B cell (primary cell): ENCODE results near the gene MCRIP2. TPM values are rescaled to one million over a fixed set of nuclear protein-coding genes. Genes with fewer than 3 reads are reported as not detected.
A peak's percentile ranks its signal among the peaks of the same experiment; 100 is the strongest.

Experiments
- ATAC-seq: fragments of 200-7000 bp; cut with Tn5 transposase; one replicate; pipeline ENCODE4 v1.10.0; 2021; ENCODE audit warnings: low read depth, mild to moderate bottlenecking, moderate number of reproducible peaks, moderate library complexity
- CTCF ChIA-PET: fragments of 350-600 bp; sonication (Branson Sonifier 250); formaldehyde crosslinking; loops from one replicate; lab custom pipeline; 2021; ENCODE audit warnings: antibody characterized with exemption, inconsistent platforms; lab: Charles Lee
- POLR2A ChIA-PET: fragments of 350-600 bp; sonication (Branson Sonifier 250); formaldehyde crosslinking; loops from one replicate; lab custom pipeline; 2021; ENCODE audit warnings: antibody characterized with exemption; lab: Charles Lee
- DNase-seq: peaks from one replicate; pipeline ENCODE4 v3.0.0; 2013
- H2AFZ ChIP-seq: 2 replicates; pipeline ENCODE4 v1.6.1; 2012; ENCODE audit warnings: mild to moderate bottlenecking, low read depth, low read length; ENCODE audit not compliant: insufficient read depth, poor library complexity, severe bottlenecking
- H3K27ac ChIP-seq, 2 donors: 1 replicate in 1 of 2; 2 replicates in 1 of 2; pipeline ENCODE4 v1.5.1; 2012 to 2013; ENCODE audit warnings: low read length in 2 of 2, mild to moderate bottlenecking in 2 of 2, moderate library complexity in 1 of 2
- H3K27me3 ChIP-seq, 4 experiments: fragments of 200-600 bp in 1 of 4; sonication (generic) in 1 of 4; replicated peaks in 1 of 4; 1 replicate in 2 of 4; 2 replicates in 2 of 4; pipeline versions ENCODE4 v1.6.1 to v1.7.0; 2013 to 2016; ENCODE audit warnings: low read length in 3 of 4, mild to moderate bottlenecking in 2 of 4, mixed read lengths in 1 of 4, moderate library complexity in 1 of 4; ENCODE audit not compliant: insufficient read depth in 4 of 4, control insufficient read depth in 3 of 4; ENCODE audit errors: control extremely low read depth in 1 of 4
- H3K36me3 ChIP-seq, 2 experiments: replicated peaks in 1 of 2; 1 replicate in 1 of 2; 2 replicates in 1 of 2; pipeline versions ENCODE4 v1.6.1 to v1.7.1; 2013; ENCODE audit warnings: low read length in 1 of 2; ENCODE audit not compliant: insufficient read depth in 2 of 2, control insufficient read depth in 1 of 2; ENCODE audit errors: control extremely low read depth in 1 of 2, extremely low read depth in 1 of 2
- H3K4me1 ChIP-seq, 2 donors: fragments of 200-600 bp in 1 of 2; sonication (generic) in 1 of 2; 1 replicate in 1 of 2; 2 replicates in 1 of 2; pipeline versions ENCODE4 v1.5.1 to v1.6.1; 2013 to 2017; ENCODE audit warnings: low read length in 2 of 2; ENCODE audit not compliant: control insufficient read depth in 2 of 2, insufficient read depth in 2 of 2
- H3K4me2 ChIP-seq: replicated peaks from 2 replicates; pipeline ENCODE3; 2012; ENCODE audit warnings: mild to moderate bottlenecking, low read depth, low read length; ENCODE audit not compliant: poor library complexity, severe bottlenecking
- H3K4me3 ChIP-seq, 5 experiments: fragments of 200-600 bp in 1 of 5; sonication (generic) in 1 of 5; 1 replicate in 3 of 5; 2 replicates in 2 of 5; pipeline versions ENCODE4 v1.5.1 to v1.7.0; 2011 to 2016; ENCODE audit warnings: low read length in 4 of 5, mild to moderate bottlenecking in 4 of 5, low read depth in 2 of 5, control low read depth in 1 of 5, moderate library complexity in 1 of 5; ENCODE audit not compliant: insufficient read depth in 1 of 5; ENCODE audit errors: control extremely low read depth in 1 of 5, extremely low read depth in 1 of 5
- H3K79me2 ChIP-seq: fragments of 200-600 bp; sonication (generic); one replicate; pipeline ENCODE4 v1.6.0; 2016; ENCODE audit warnings: low read length; ENCODE audit not compliant: control insufficient read depth, insufficient read depth
- H3K9ac ChIP-seq: fragments of 200-600 bp; sonication (generic); 2 replicates; pipeline ENCODE4 v1.6.1; 2017; ENCODE audit warnings: mild to moderate bottlenecking, low read length, moderate library complexity
- H3K9me3 ChIP-seq, 3 donors: one replicate each; pipeline versions ENCODE4 v1.6.1 to v1.7.1; 2013; ENCODE audit warnings: low read length in 2 of 3; ENCODE audit not compliant: control insufficient read depth in 2 of 3, insufficient read depth in 1 of 3; ENCODE audit errors: control extremely low read depth in 1 of 3
- H4K20me1 ChIP-seq: 2 replicates; pipeline ENCODE4 v1.6.0; 2012; ENCODE audit warnings: mild to moderate bottlenecking, low read length; ENCODE audit not compliant: insufficient read depth, control insufficient read depth, poor library complexity, severe bottlenecking
- H3K27ac Mint-ChIP-seq: one replicate; pipeline ENCODE4 v1.8.0; 2021; ENCODE audit warnings: mixed read lengths
- H3K27me3 Mint-ChIP-seq: one replicate; pipeline ENCODE4 v1.8.0; 2021; ENCODE audit warnings: mixed read lengths
- H3K4me1 Mint-ChIP-seq: one replicate; pipeline ENCODE4 v1.8.0; 2021; ENCODE audit warnings: mixed read lengths
- H3K4me3 Mint-ChIP-seq: one replicate; pipeline ENCODE4 v1.8.0; 2021; ENCODE audit warnings: mixed read lengths
- H3K9me3 Mint-ChIP-seq: one replicate; pipeline ENCODE4 v1.8.0; 2022; ENCODE audit warnings: mixed read lengths; ENCODE audit not compliant: insufficient read depth
- CTCF ChIP-seq: fragments of 200-600 bp; IDR thresholded peaks from one replicate; pipeline ENCODE4 v1.8.0; 2022; ENCODE audit warnings: antibody characterized with exemption, mild to moderate bottlenecking
- EZH2 ChIP-seq: IDR thresholded peaks from 2 replicates; pipeline ENCODE4 v1.6.1; 2012; ENCODE audit warnings: borderline replicate concordance, low read depth, mild to moderate bottlenecking, moderate library complexity, low read length; ENCODE audit not compliant: insufficient read depth, poor library complexity, severe bottlenecking
- WGBS: methylation state at CpG from one replicate; pipeline ENCODE4 v1.1.5; 2013; ENCODE audit warnings: missing lambda C conversion rate; ENCODE audit not compliant: insufficient coverage; 5-methylcytosine and 5-hydroxymethylcytosine counted together
- intact Hi-C: fragments of 100-400 bp; cut with micrococcal nuclease; formaldehyde crosslinking; loops from one replicate; pipeline ENCODE4 v1.10.0; 2022
- polyA plus RNA-seq: library from polyadenylated mRNA; depleted of rRNA; stranded (reverse); fragments of >200 nt; gene quantifications from 2 replicates; pipeline ENCODE4 v1.2.3, GENCODE V29; 2012
- total RNA-seq, 2 donors: library from RNA; stranded (reverse); fragments of 120-200 nt in 1 of 2; gene quantifications; 1 replicate in 1 of 2; 2 replicates in 1 of 2; pipeline versions ENCODE4 v1.2.3 to v1.2.4, GENCODE V29; 2013 to 2022

Gene MCRIP2
- total and polyA plus RNA-seq, 2 donors (not counting 1 experiment from before 2014, with no cell fraction given) = 29.2 to 46.0 TPM

- Histone ChIP-seq H3K27ac (no peak overlapping the region), H3K9me3 (peaks cover 0 to 7% (median 0%) of the 10 kb centered on the region in 3 donors), H3K36me3 (peaks cover 0 to 18% of the 10 kb centered on the region in 2 experiments), H3K4me2 (peak overlapping the region; percentile 63), H3K4me1 (peaks cover 13 to 36% of the 10 kb centered on the region in 2 donors), H3K79me2 (peaks cover 4% of the 10 kb centered on the region), H3K27me3 (peaks cover 0 to 25% (median 11%) of the 10 kb centered on the region in 4 experiments), H4K20me1 (peaks cover 13% of the 10 kb centered on the region), H3K9ac (no peak overlapping the region), H3K4me3 (no peak overlapping the region), H2AFZ (no peak overlapping the region)
- H3K27me3 Mint-ChIP-seq = peaks cover 6% of the 10 kb centered on the region
- H3K4me1 Mint-ChIP-seq = peaks cover 26% of the 10 kb centered on the region
- ATAC-seq = no peak
- ChIA-PET POLR2A (interaction anchor here (0.6 kb wide), 1 partner anchor 82 kb away, joined by 4 read pairs; no protein-coding TSS in a partner anchor), CTCF (interaction anchor here (0.6 kb wide), 1 partner anchor 1148 kb away, joined by 3 read pairs; no protein-coding TSS in a partner anchor)
- WGBS = 87% methylated on average over 15 of the region's 25 CpGs
- H3K4me3 Mint-ChIP-seq = no peak overlapping the region
- H3K9me3 Mint-ChIP-seq = no peaks in the 10 kb centered on the region
- H3K27ac Mint-ChIP-seq = no peak overlapping the region
- TF ChIP-seq EZH2 (no peak), CTCF (no peak)
- no peak for DNase-seq
- intact Hi-C loops = loop anchor here (5.0 kb wide), 1 partner anchor 1001 kb away; the partner anchor contains the start of gene JPT2
Measured at GRCh38 chr16:675884-676564, 34.4 kb downstream of the MCRIP2 start.

- peaks cover 0 to 15% of the 10 kb centered on the region in 2 experiments for H3K36me3 ChIP-seq
- ChIA-PET CTCF (no interaction called here), POLR2A (no interaction called here)
- H3K9me3 Mint-ChIP-seq = no peaks in the 10 kb centered on the region
- H3K4me2 ChIP-seq = no peak overlapping the region
- peaks cover 0 to 25% (median 11%) of the 10 kb centered on the region in 4 experiments for H3K27me3 ChIP-seq
- DNase-seq (no peak), ATAC-seq (no peak)
- peaks cover 13% of the 10 kb centered on the region for H4K20me1 ChIP-seq
- H3K27me3 Mint-ChIP-seq = peaks cover 6% of the 10 kb centered on the region
- peaks cover 9% of the 10 kb centered on the region for H3K79me2 ChIP-seq
- no peak overlapping the region for H3K4me3 Mint-ChIP-seq
- intact Hi-C loops = loop anchor here (5.0 kb wide), 1 partner anchor 1001 kb away; the partner anchor contains the start of gene JPT2
- TF ChIP-seq CTCF (no peak), EZH2 (no peak)
- no peak overlapping the region for H3K4me3 ChIP-seq
- H3K27ac Mint-ChIP-seq = no peak overlapping the region
- H3K9ac ChIP-seq = no peak overlapping the region
- H3K9me3 ChIP-seq = peaks cover 0 to 7% (median 0%) of the 10 kb centered on the region in 3 donors
- no peak overlapping the region for H3K27ac ChIP-seq
- peaks cover 18 to 41% of the 10 kb centered on the region in 2 donors for H3K4me1 ChIP-seq
- 94% methylated on average over 21 of the region's 21 CpGs for WGBS
- H2AFZ ChIP-seq = no peak overlapping the region
- H3K4me1 Mint-ChIP-seq = peaks cover 31% of the 10 kb centered on the region
Measured at GRCh38 chr16:676565-676902, 34.9 kb downstream of the MCRIP2 start.
